Amniotic epithelial cell (primary cell): Measurements from ENCODE around the gene PSMG3.
A peak's percentile ranks its signal among the peaks of the same experiment; 100 is the strongest.

ENCODE experiments used
- DNase-seq: peaks from one replicate; pipeline ENCODE4 v3.0.0-alpha.2; 2010; ENCODE audit warnings: low read depth

The PSMG3 gene

DNA sequence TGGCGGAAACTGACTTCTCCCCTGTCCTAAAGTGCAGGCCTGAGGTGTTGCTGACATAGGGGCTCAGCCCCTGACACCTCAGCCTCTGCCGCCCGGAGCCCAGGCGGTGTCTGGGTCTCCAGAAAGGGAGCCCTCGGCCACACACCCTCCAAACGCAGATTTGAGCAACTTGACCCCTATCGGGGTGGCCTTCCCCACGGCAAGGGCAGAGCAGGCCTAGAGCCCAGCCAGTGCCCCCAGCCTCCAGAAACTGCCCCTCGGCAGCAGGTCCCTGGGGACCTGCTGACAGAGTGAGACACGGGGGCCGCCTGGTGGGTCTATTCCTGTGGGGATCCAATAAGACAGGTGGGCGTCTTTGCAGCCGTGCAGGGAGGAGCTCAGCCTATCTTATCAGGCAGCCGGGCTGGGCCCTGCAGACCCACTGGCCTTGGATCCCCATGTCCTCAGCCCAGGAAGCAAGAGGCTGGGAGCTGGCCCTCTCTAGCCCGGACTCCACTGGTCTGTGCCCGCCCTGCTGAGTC, 24.9 kb downstream of the PSMG3 start:
- DNase-seq = no peak

DNA sequence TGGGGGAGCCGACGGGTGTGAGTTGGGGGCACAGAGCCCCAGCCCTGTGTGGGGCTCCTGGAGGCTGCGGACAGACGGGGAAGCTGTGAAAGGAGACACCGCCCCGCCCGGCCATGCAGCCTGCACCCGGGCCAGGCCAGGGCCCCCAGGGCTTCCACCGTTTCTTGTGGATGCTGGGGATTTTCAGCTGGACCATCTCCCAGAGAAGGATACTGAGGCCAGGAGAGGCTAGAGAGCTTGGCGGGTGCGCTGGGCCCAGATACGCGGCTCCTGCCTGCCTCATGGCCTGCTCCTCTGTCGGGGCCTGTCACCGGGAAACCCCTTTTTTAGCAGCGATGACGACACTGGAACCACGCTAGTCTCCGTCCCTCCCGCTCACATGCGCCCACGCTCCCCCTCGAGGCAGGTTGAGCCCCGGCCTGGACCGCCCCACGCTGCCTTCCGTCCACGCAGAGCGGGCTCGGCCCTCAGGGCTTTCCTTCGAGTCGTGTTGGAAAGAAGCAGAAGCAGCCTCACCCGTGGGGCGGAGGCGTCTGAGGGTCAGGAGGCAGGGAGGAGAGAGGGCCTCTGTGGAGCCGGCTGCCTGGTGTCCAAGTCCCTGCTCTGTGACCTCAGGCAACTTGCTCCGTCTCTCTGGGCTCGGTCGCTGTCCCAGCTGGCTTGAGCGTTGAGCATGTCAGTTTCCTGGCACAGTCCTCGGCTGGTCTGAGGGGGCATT, 25.5 kb downstream of the PSMG3 start:
- DNase-seq = no peak

DNA sequence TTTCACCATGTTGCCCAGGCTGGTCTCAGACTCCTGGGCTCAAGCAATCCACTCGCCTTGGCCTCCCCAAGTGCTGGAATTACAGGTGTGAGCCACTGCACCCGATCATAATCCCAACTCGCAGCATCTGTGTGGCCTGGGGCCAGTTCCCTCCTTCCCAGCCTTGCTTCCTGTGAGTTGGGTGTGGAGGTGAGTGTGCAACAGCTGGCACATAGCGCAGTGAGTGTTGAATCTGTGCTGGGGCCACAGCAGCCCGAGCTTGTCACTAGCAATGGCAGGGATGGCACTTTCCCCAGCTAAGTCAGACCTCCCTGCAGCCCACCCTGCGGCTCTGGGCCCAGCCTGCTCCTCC, 26.0 kb downstream of the PSMG3 start:
- DNase-seq = no peak

DNA sequence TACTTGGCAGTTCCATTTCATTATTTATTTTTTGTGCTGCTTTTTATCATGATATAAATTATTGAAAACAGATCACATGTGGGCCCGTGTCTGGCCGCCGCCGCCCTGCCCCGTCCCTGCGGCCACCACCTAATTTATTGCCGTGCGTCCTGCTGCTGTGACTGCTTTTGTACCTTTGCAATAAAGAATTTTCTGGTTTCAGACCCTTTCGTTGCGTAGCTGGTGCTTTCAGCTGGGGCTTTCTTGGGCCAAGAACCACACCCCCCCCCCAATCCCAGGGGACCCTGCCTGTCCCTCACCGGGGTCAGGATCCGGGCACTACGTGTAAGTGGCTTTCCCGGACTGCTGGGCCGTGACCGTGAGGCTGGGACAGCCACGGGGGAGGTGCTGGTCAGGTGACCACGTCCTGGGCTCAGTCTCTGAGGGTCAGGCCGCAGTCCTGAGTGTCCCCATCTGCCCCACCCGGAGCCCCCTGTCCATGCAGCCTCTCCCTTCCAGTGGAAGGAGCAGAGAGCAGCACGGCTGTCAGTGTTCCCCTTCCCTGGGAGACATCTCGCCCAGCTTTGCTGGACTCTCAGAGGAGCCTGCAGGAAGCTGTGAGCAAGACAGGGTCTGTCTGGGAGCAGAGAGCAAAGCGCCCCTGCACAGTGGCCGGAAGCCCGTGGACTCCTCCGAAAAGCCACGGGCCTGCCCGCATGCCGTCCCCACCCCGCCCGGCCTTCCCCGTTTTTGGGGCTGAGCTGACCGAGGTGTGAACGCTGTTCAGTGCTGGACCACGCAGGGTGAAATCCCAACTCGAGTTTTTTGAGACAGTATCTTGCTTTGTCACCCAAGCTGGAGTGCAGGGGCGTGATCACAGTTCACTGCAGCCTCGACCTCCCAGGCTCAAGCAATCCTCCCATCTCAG, 26.7 kb downstream of the PSMG3 start:
- no peak for DNase-seq

DNA sequence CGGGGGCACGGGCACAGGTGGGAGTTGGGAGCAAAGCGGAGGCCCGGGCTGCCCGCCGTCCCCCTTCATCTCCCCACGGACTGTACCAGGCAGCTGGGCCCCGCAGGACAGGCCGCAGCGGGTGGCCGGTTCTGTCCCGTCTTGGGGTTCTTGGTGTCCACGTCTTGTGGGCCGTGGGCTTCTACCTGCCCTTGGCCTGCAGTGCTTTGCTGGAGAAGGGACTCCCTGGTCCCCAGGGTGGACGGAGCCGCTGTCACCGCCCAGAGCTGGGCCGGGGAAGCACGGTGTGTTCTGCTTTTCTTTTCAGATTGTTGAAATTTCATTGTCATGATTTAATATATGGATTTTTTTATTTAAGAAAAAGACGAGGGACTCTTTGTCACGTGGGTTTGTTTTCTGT, 27.5 kb downstream of the PSMG3 start:
- DNase-seq = no peak

DNA sequence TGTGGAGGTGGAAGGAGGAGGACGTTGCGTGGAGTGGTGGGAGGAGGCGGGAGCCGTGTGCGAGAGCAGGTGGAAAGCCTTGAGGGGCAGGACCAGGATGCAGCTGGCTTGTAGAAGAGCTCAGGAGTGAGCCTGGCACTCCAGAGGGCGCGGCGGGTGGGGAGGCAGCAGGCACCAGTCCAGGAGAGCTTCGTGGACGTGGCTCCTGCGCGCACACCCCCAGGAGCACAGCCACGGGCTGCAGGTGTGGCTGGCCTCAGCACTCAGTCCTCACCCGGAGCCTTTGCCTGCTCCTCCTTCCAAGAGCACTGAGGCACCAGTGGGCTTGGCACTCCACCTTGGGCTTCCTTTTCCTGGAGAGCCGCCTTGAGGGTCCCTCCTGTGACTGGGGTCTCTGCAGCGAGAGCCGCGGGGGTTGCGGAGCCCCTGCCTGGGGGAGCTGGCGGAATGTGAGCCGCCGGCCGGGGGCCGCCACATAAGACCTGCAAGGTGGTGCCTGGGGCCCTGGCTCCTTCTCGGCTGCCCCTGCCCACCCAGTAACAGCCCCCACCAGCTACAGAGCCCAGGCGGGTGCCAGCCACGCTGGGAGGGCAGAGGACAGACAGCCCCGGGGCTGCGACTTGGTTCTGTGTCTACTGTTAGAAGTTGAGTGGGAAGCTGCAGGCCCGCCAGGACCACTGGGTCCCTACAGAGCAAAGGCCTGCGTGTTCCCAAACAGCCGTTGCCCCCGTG, 28.2 kb downstream of the PSMG3 start:
- no peak for DNase-seq

DNA sequence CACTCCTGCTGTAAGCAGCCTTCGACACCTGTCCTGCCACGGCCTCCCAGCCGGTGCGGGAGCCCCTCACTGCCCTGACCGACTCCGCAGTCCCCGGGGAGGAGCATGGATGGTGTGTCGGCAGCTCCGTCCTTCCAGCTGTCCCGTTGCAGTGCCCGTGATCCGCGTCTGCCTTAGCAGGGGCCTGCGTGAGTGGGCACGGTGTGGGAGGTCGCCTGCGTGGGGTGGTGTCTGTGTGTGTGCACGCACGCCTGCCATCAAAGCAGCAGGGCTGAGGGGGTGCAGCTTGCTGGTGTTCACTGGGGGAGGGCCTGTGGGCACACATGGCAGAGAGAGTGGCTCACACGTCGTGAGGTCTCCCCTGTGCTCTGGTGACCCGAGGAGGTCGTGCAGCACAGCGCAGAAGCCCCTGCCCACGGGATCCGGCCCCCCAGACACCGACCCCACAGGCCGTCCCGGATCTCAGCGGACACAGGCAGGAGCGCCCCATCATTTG, 29.0 kb downstream of the PSMG3 start:
- no peak for DNase-seq

DNA sequence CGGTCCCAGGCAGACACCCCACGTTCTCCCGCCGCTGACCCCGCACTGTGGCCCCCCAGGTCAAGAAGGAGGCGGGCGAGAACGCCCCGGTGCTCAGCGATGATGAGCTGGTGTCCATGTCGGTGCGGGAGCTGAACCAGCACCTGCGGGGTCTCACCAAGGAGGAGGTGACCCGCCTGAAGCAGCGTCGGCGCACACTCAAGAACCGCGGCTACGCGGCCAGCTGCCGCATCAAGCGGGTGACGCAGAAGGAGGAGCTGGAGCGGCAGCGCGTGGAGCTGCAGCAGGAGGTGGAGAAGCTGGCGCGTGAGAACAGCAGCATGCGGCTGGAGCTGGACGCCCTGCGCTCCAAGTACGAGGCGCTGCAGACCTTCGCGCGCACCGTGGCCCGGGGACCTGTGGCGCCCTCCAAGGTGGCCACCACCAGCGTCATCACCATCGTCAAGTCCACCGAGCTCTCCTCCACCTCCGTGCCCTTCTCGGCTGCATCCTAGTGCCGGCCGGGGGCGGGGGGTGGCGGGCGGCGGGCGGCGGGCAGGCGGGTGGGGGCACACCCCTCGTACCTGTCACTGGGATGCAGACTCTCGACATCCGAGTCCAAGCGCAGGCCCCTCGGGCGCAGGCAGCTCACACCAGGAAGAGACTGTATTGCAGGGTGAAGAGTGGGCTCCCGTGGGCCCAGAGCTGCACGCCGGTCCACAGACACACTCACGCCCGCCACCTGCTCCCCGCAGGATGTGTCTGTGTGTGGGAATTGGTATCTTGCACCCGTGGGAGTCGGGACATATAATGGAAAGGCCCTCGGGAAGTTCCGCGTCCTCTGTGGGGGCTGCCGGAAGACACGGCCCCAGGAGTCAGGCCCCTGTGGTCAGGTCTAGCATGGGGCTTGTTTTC, 29.7 kb downstream of the PSMG3 start:
- no peak for DNase-seq

DNA sequence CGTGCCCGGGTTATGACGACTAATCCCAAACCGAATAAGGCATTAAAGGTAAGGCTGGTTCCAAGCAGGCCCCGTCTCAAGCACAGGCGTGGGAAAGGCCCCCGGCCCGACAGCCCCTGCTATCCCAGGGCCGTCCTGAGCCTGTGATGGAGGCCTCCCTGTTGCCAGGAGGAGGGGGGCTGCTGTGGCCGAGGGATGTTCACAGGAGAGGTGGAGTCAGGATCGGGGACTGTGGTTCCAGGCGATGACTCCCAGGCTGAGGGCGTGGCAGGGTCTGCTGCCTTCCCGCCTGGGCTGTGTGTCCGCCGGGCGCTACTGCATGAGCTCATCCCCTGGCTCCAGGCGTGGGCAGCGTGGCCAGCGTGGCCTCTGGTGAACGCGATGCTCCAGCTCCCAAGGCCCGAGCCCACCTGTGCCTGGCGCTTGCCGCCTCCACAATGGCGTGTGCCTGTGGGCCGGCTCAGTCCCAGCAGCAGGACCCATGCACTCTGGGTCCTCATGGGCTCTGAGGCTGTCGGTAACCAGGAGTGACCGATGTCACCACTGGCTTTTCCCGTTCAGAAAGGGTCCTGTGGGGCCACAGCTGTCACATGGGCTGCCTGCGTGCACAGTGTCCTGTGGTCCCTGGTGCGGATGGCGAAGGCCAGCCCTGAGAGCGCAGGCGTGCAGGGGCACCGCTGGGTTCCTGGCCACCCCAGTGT, 30.5 kb downstream of the PSMG3 start:
- DNase-seq = peak; percentile 73

DNA sequence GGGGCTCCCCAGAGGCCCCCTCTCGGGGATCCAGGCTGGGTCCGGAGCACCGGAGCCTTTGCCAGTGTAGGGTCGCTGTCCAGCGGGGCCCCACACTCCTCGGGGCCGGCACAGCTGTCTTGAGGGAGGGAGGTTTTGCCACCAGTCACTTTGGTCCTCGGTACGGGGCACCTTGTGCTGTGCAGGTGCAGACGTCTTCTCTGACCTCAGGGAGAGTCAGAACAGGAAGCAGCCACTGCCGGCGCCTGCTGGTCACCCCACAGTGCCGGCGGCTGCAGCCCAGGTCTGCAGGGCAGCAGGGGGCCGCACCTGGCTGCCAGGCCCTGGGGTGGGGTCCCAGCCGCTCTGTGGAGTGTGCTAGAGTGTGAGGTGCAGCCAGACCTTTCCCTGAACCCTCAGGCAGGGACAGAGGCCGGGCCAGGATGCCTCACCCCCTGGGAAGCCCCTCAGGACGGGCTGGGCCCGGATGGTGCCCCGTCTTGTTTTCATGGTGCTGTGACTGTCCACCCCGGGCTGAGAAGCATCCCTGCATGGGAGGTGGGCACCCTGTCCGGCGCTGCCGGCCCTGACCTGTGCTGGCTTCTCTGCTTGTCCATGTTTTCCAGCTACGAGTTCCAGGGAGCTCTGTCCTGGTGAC, 31.2 kb downstream of the PSMG3 start:
- no peak for DNase-seq

DNA sequence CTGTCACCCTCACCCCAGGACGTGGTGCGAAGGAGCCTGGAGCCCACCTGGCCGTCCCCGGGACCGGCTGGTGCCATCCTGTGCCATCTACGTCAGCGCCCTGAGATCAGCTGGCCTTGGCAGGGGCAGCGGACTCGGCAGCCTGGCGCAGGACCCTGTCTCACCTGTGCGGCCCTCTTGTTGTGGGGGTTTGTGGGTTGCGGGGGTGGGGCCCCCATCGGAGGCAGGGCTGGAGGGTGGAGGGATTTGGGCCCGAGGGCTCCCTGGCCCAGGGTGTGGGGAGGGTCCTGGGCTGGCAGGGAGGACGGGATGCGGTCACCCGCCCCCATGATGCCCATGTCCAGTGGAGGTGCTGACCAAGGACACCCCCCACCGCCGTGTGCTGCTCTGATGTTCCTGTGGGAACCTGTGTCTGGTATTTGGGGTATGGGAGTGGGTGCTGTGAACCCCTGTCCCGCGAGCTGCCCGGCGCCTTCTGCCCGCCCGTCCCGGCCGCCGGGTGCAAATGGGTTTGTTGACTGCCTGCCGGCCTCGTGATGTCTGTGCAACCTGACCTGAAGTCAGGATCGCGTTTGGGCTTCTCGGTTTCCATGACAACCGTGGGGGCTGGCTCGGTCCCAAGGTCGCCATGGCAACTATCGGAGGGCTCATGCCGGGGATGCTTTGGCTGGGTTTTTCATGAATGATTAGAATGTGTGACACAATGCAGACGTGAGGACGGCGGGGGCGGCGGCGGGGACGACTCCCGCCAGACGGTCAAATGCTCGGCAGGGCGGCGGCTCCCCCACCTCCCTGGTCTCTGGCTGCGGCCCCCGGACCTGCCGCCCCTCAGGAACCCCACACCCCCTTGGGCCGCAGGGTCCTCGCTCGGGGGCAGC, 32.1 kb downstream of the PSMG3 start:
- DNase-seq = peak; percentile 97

DNA sequence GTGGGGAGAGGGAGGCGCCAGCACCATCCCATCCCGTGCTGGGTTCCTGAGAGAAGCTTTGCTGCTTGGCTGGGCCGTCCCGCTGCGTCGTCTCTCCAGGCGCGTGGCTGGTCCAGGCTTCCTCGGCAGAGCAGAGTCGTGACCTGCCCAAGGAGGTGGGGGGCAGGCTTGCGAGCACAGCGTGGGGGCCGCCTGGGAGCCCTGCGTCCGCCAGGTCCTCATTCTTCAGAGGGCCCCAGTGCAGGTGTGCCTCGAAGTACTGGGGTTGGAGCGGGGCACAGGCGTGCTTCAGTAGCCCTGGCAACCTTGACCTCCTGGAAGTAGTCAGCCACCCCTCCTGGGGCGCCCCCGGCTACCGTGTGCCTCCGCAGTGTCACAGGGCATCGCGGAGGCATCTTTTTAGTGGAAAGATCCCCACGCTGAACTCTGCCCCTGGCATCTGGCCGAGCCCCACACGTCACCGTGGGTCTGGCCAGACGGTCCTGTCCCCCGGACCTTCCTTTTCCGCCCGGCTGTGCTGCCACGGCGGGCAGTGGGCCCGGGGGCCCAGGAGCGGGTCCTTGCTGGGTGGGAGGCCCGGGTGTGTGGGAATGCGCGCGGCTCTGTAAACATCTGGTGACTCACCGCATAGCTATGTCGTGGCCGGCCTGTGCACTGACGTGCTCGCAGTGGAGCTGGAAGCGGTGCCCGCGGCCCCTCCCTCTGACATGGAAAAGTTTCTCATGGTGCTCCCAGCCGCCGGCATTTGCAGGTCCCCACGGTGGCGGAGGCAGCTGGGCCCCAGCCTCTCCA, 32.9 kb downstream of the PSMG3 start:
- peak; percentile 98 for DNase-seq

DNA sequence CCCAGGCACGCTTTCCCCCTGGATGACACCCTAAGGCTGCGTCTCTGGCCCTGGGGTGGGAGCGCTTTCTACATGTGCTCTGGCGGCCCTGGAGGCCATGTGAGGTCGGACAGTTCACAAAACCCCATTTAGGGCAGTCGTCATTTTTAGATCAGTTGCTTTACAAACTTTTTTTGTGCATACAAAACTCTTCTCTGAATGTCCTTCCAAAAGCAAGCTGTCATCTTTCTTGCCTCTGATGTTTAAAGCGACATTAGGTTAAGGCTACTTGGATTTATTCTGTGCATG, 33.4 kb downstream of the PSMG3 start:
- no peak for DNase-seq

DNA sequence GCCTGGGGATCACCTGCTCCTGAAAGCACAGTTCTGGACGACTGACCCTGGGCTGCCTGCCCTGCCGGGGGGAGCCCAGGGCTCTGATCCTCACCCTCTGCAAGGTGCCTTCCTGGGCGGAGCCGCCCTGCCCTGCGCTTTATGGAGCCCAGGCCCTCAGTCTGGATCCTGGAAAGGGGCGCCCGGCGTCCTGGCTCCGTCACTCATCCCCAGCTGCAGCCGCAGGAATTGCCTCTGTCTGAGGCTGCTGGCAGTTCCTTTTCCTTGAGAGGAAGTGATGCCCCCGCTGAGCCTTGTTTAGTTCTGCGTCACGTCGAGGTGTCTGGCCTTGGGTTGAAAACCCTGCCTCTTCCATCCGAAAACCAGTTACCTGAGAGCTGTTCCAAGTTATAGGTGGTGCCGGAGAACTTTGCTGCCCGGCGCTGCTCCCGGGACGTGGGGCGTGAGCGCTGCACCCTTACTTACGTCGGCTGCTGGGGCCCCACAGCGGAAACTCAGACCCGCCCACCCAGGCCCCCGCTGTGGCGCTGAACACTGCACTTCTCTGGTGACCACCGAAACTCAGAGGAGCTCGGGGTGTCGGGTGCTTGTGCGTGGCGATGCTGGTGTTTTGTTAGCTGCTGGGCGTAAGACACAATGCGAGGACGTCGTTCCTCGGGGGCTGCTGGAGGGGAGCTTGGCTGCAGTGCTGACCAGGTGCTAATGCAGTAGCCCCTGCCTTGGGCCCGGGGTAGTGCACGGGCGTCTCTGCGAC, 34.0 kb downstream of the PSMG3 start:
- peak; percentile 70 for DNase-seq

DNA sequence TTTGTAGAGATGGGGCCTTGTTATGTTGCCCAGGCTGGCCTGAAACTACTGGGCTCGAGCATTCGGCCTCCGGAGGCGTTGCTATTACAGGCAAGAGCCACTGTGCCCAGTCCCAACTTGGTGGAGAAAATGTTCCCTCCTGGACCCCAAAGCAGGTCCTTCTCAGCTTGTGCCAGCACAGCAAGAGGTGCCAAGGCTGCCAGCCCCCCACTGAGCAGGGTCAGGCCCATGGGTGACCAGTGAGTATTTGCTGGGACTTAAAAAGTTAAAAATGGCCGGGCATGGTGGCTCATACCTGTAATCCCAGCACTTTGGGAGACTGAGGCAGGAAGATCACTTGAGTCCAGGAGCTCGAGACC, 34.8 kb downstream of the PSMG3 start:
- no peak for DNase-seq

DNA sequence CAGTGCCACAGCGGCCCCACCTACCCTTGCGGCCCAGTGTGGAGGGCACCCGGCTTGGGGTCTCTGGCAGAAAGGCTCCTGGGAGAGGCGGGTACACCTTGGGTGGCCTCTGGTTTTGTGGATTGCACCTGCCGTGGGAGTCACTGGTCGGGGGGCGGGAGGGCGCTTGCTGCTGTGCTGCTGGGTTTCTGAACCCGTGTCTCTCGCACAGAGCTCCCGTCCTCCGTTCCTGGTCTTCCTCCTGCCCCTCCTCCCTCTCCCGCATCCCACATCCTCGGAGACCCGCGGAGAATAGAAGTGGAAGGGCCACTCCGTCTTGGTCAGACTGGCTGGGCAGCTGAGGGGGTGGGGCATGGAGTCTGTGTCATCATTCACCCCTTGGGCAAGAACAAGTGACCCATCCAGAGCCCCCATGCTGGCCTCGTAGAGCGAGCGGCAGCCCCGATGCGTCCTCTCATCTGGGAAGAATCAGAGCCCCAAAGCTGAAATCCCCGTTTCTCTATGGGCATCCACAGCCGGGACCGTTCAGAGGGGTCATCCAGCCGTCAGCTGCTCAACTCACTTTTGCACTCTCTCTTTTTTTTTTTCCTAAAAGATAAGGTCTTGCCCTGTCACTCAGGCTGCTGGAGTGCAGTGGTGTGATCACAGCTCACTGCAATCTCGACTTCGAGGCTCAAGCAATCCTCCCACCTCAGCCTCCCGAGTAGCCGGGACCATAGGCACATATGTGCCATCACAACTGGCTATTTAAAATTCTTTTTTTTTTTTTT, 35.3 kb downstream of the PSMG3 start:
- no peak for DNase-seq
